Endothelial cell of umbilical vein (primary cell): ENCODE results near the gene MVK. TPM values are rescaled to one million over a fixed set of nuclear protein-coding genes. Genes with fewer than 3 reads are reported as not detected.

Source experiments
- BruUV-seq: library from RNA; stranded (reverse); fragments of 400-500 nt; replicated peaks from 2 replicates; lab custom pipeline; 2021; lab: Mats Ljungman, UMichigan
- CTCF ChIA-PET: fragments of 300-600, 350-600 bp; sonication (Branson Sonifier 250); formaldehyde crosslinking; loops from one replicate; lab custom pipeline; 2021; ENCODE audit warnings: antibody characterized with exemption, inconsistent platforms; lab: Charles Lee
- POLR2A ChIA-PET: fragments of 300-600, 350-600 bp; sonication (Branson Sonifier 250); formaldehyde crosslinking; loops from one replicate; lab custom pipeline; 2021; ENCODE audit warnings: antibody characterized with exemption, inconsistent platforms; lab: Charles Lee
- DNase-seq: peaks from one replicate; pipeline ENCODE4 v3.0.0-alpha.2; 2011; ENCODE audit warnings: low read depth, low spot score
- FAIRE-seq: peaks from 2 replicates; lab custom pipeline; 2011; peaks lifted over from hg19 to GRCh38; lab: Jason Lieb, UNC
- H2AFZ ChIP-seq: 2 replicates; pipeline ENCODE4 v1.6.0; 2012; ENCODE audit warnings: low read depth, low read length, control low read depth, inconsistent platforms
- H3K27ac ChIP-seq: 2 replicates; pipeline ENCODE4 v1.5.1; 2011; ENCODE audit warnings: low read depth, mild to moderate bottlenecking, control low read depth, low read length, moderate library complexity; ENCODE audit not compliant: insufficient read depth
- H3K27me3 ChIP-seq, 2 experiments: 2 replicates each; pipeline versions ENCODE4 v1.6.0 to v1.6.1; 2011; ENCODE audit warnings: low read length in 2 of 2, mixed read lengths in 1 of 2; ENCODE audit not compliant: control insufficient read depth in 2 of 2, insufficient read depth in 2 of 2
- H3K36me3 ChIP-seq, 2 experiments: 2 replicates in 1 of 2; 3 replicates in 1 of 2; pipeline ENCODE4 v1.5.1; 2011; ENCODE audit warnings: low read length in 2 of 2, mild to moderate bottlenecking in 1 of 2, moderate library complexity in 1 of 2; ENCODE audit not compliant: control insufficient read depth in 2 of 2, insufficient read depth in 2 of 2; ENCODE audit errors: extremely low read depth in 1 of 2
- H3K4me1 ChIP-seq: 3 replicates; pipeline ENCODE4 v1.5.1; 2011; ENCODE audit warnings: mild to moderate bottlenecking, low read length; ENCODE audit not compliant: control insufficient read depth, insufficient read depth; ENCODE audit errors: extremely low read depth
- H3K4me2 ChIP-seq: 2 replicates; pipeline ENCODE4 v1.6.1; 2011; ENCODE audit warnings: low read length, control low read depth, mixed read lengths; ENCODE audit not compliant: insufficient read depth
- H3K4me3 ChIP-seq, 3 experiments: fragments of 200-600 bp in 1 of 3; sonication (generic), shearing (Covaris generic) in 1 of 3; replicated peaks in 1 of 3; 2 replicates each; pipeline ENCODE4 v1.5.1; 2011 to 2016; ENCODE audit warnings: control low read depth in 3 of 3, low read length in 3 of 3, mild to moderate bottlenecking in 2 of 3, inconsistent platforms in 1 of 3, low read depth in 1 of 3, moderate library complexity in 1 of 3; ENCODE audit not compliant: insufficient read depth in 1 of 3
- H3K79me2 ChIP-seq: 2 replicates; pipeline ENCODE4 v1.6.0; 2012; ENCODE audit warnings: low read length, inconsistent platforms; ENCODE audit not compliant: control insufficient read depth, insufficient read depth
- H3K9ac ChIP-seq: replicated peaks from 2 replicates; pipeline ENCODE3; 2011; ENCODE audit warnings: low read length, control low read depth; ENCODE audit not compliant: insufficient read depth; ENCODE audit errors: extremely low read depth
- H3K9me1 ChIP-seq: replicated peaks from 3 replicates; pipeline ENCODE4 v1.6.0; 2011; ENCODE audit warnings: mild to moderate bottlenecking, low read length; ENCODE audit not compliant: control insufficient read depth, insufficient read depth; ENCODE audit errors: extremely low read depth
- H3K9me3 ChIP-seq: replicated peaks from 2 replicates; pipeline ENCODE4 v1.5.1; 2012; ENCODE audit warnings: low read length, inconsistent platforms; ENCODE audit not compliant: control insufficient read depth, insufficient read depth
- H4K20me1 ChIP-seq: replicated peaks from 2 replicates; pipeline ENCODE3; 2011; ENCODE audit warnings: mild to moderate bottlenecking, low read length; ENCODE audit not compliant: control insufficient read depth, insufficient read depth; ENCODE audit errors: extremely low read depth
- EZH2 ChIP-seq: IDR thresholded peaks from 2 replicates; pipeline ENCODE4 v1.6.1; 2012; ENCODE audit warnings: borderline replicate concordance, low read depth, mild to moderate bottlenecking, moderate library complexity, low read length, inconsistent platforms; ENCODE audit not compliant: severe bottlenecking
- FOS ChIP-seq: IDR thresholded peaks from 2 replicates; pipeline ENCODE4 v1.6.1; 2011; ENCODE audit warnings: mild to moderate bottlenecking, low read length, moderate library complexity, borderline replicate concordance; ENCODE audit not compliant: insufficient read depth
- GATA2 ChIP-seq: IDR thresholded peaks from 2 replicates; pipeline ENCODE4 v1.7.0; 2011; ENCODE audit warnings: low read depth, mild to moderate bottlenecking, moderate library complexity, mixed read lengths, low read length; ENCODE audit not compliant: insufficient read length, insufficient read depth
- JUN ChIP-seq: IDR thresholded peaks from 2 replicates; pipeline ENCODE4 v1.6.1; 2011; ENCODE audit warnings: borderline replicate concordance, low read depth; ENCODE audit not compliant: insufficient read length, insufficient read depth
- MYC ChIP-seq: IDR thresholded peaks from one replicate; pipeline ENCODE4 v1.6.1; 2011; ENCODE audit warnings: mild to moderate bottlenecking, low read depth, low read length
- POLR2A ChIP-seq: IDR thresholded peaks from 2 replicates; pipeline ENCODE4 v1.6.1; 2012; ENCODE audit warnings: low read depth, mild to moderate bottlenecking, control low read depth, low read length
- POLR2AphosphoS5 ChIP-seq: IDR thresholded peaks from 2 replicates; pipeline ENCODE4 v1.6.1; 2012; ENCODE audit warnings: low read depth, mild to moderate bottlenecking, control low read depth, low read length, moderate library complexity; ENCODE audit not compliant: insufficient read depth
- dilution Hi-C: fragments of 300-500 bp; cut with MboI; formaldehyde crosslinking; loops from one replicate; pipeline ENCODE4 v1.15.0; 2019; ENCODE audit warnings: low sequenced_read_pairs; ENCODE audit not compliant: extremely low pct_ligation_motif_present
- intact Hi-C: fragments of 100-400 bp; cut with micrococcal nuclease; formaldehyde crosslinking; loops from one replicate; pipeline ENCODE4 v1.10.0; 2022
- polyA plus RNA-seq, 4 experiments: library from polyadenylated mRNA; depleted of rRNA in 3 of 4; stranded (reverse) in 3 of 4; unstranded in 1 of 4; fragments of >200 nt; gene quantifications; 2 replicates each; pipeline versions ENCODE4 v1.2.1 to v1.2.3, GENCODE V29; 2011 to 2012; ENCODE audit warnings: missing spikeins in 1 of 4
- total RNA-seq: library from RNA; stranded (reverse); gene quantifications from 2 replicates; pipeline ENCODE4 v1.2.3, GENCODE V29; 2021
- TF ChIP-seq, protein P1 (sequence below), 2 donors: IDR thresholded peaks; 1 replicate in 1 of 2; 2 replicates in 1 of 2; pipeline ENCODE4 v1.5.1; 2011; ENCODE audit warnings: low read length in 2 of 2, mild to moderate bottlenecking in 2 of 2, moderate library complexity in 2 of 2, control low read depth in 1 of 2, inconsistent platforms in 1 of 2, low read depth in 1 of 2; ENCODE audit not compliant: insufficient read depth in 1 of 2; ENCODE audit errors: extremely low read depth in 1 of 2
- TF ChIP-seq, protein P2 (sequence below): IDR thresholded peaks from 2 replicates; pipeline ENCODE4 v1.6.1; 2011; ENCODE audit not compliant: insufficient read depth, insufficient read length

Gene MVK
- total and polyA plus RNA-seq, 2 donors (not counting 3 experiments of a cell fraction or from before 2014, with no cell fraction given), result 32.6 to 42.6 TPM

DNA sequence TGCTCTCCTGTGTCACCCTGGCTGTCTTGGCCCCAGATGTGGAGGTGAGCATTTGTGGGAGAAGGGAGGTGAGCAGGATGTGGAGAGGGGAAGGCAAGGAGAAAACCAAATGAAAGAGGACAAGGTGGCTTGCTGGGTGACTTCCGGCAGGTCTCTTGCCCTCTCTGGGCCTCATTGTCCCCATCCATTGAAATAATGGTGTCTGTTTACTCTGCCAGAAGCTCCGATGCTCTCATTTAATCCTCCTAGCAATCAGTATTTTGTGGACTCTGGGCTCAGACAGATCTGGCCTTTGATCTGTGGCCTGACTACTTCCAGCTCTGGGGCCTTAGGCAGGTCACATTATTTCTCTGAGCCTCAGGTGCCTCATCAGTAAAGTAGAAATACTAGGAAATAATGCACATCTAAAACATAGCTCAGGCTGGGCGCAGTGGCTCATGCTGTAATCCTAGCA is 30.6 kb downstream of the MVK start:
- CTCF ChIA-PET, result interaction anchor here (1.5 kb wide), 1 partner anchor 171 kb away, joined by 3 read pairs; no protein-coding TSS in a partner anchor
- POLR2A ChIA-PET, result no interaction called here
- Histone ChIP-seq H4K20me1 (no peaks in the 10 kb centered on the region), H3K27ac (no peak overlapping the region), H3K4me3 (no peak overlapping the region), H3K4me2 (no peak overlapping the region), H3K36me3 (no peaks in the 10 kb centered on the region), H2AFZ (no peak overlapping the region), H3K9ac (no peak overlapping the region), H3K79me2 (no peaks in the 10 kb centered on the region), H3K9me1 (no peaks in the 10 kb centered on the region), H3K27me3 (peaks cover 3 to 7% of the 10 kb centered on the region in 2 experiments), H3K9me3 (no peaks in the 10 kb centered on the region), H3K4me1 (no peaks in the 10 kb centered on the region)
- intact Hi-C loops, result no loop called here
- no TSS peak for BruUV-seq
- dilution Hi-C loops, result no loop called here
- DNase-seq (no peak), FAIRE-seq (no peak)
- TF ChIP-seq EZH2 (no peak), POLR2A (no peak)
- TF ChIP-seq, protein P1, sequence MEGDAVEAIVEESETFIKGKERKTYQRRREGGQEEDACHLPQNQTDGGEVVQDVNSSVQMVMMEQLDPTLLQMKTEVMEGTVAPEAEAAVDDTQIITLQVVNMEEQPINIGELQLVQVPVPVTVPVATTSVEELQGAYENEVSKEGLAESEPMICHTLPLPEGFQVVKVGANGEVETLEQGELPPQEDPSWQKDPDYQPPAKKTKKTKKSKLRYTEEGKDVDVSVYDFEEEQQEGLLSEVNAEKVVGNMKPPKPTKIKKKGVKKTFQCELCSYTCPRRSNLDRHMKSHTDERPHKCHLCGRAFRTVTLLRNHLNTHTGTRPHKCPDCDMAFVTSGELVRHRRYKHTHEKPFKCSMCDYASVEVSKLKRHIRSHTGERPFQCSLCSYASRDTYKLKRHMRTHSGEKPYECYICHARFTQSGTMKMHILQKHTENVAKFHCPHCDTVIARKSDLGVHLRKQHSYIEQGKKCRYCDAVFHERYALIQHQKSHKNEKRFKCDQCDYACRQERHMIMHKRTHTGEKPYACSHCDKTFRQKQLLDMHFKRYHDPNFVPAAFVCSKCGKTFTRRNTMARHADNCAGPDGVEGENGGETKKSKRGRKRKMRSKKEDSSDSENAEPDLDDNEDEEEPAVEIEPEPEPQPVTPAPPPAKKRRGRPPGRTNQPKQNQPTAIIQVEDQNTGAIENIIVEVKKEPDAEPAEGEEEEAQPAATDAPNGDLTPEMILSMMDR (IDR thresholded peaks at IDR 0.05; ENCODE audit: extremely low read depth in 1 of 2, insufficient read depth in 1 of 2, low read depth in 1 of 2, low read length in 2 of 2), result no peak

DNA sequence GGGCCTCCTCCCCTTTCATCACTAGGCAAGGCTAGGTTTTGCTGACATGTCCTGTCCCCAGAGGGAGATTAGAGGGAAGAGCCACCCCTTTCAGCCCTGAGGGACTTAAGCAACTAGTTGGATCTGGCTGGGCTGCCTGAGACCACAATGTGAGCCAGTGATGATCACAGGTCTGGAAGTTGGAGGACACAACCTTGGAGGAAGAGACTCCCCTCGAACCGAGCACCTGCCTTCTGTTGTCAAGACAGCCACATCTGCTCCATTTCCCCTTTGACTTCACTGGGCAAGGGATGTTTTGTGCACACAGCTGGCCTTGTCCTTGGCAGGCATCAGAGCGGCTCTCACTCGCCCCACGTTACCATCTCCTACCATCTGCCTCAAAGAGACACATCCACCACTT is 31.4 kb downstream of the MVK start:
- dilution Hi-C loops, result no loop called here
- Histone ChIP-seq H3K36me3 (no peaks in the 10 kb centered on the region), H3K4me2 (no peak overlapping the region), H3K4me3 (no peak overlapping the region), H3K79me2 (no peaks in the 10 kb centered on the region), H3K9ac (no peak overlapping the region), H2AFZ (no peak overlapping the region), H3K9me3 (no peaks in the 10 kb centered on the region), H4K20me1 (no peaks in the 10 kb centered on the region), H3K27ac (no peak overlapping the region), H3K27me3 (peaks cover 5 to 7% of the 10 kb centered on the region in 2 experiments), H3K4me1 (no peaks in the 10 kb centered on the region), H3K9me1 (no peaks in the 10 kb centered on the region)
- TF ChIP-seq, protein P2, sequence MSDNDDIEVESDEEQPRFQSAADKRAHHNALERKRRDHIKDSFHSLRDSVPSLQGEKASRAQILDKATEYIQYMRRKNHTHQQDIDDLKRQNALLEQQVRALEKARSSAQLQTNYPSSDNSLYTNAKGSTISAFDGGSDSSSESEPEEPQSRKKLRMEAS, result no peak
- TF ChIP-seq, protein P1 (IDR thresholded peaks at IDR 0.05; ENCODE audit: extremely low read depth in 1 of 2, insufficient read depth in 1 of 2, low read depth in 1 of 2, low read length in 2 of 2), result no peak
- TF ChIP-seq POLR2AphosphoS5 (no peak), FOS (no peak), EZH2 (no peak), MYC (no peak), GATA2 (no peak), JUN (no peak), POLR2A (no peak)
- intact Hi-C loops, result no loop called here
- FAIRE-seq (no peak), DNase-seq (no peak)
- BruUV-seq, result no TSS peak
- POLR2A ChIA-PET, result no interaction called here
- CTCF ChIA-PET, result interaction anchor here (1.5 kb wide), 1 partner anchor 170 kb away, joined by 3 read pairs; no protein-coding TSS in a partner anchor
